HG02642 (cell line): Measurements from ENCODE around the gene MRPL21.

ENCODE experiments used
- ATAC-seq: cut with Tn5 transposase; IDR thresholded peaks from one replicate; pipeline ENCODE4 v1.9.1; 2021; ENCODE audit warnings: mild to moderate bottlenecking; ENCODE audit not compliant: unreplicated experiment, poor library complexity

Gene MRPL21

DNA sequence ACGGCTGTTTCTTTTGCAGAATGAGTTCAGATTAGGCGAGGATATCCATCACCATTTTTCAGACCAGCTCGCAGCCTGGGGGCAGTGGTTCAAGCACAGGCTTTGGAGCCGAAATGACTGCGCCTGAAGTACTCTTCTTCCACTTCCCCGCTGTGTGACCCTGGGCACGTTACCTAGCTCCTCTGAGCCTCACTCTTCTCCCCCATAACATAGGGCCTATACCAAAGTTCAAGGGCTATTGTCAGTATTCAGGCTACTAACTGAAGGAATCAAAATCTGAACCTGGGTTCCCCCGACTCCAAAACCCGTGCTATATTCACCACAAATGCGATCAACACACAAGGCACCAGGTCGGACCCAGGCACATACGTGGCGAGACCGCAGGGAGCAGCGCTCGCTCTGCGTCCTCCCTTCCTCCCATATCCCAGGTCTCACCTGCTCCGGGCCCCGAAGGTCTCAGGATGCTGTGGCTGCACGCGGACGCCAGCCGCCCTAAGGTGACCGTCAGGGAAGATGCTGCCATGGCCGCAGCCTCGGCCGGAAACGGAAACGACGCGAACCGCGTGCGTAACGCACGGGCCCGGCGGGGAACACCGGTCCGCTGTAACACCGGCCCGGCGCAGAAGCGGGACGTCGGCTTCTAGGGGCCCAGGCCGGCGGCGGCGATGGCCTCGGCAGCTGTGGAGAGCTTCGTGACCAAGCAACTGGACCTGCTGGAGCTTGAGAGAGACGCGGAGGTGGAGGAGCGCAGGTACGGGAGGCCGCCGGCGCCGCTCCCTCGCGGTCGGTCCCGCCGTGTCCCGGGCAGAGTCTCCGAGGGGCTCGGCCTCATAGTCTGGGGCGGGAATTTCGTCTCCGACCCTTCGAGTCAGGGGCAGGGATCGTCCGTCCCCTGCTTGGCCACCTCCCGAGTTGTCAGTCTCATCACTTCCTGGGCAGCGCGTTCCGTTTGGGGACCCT, at the start of gene MRPL21, which contains the start of gene IGHMBP2:
TSS of gene MRPL21 (minus strand) at position 545 of the 960 bp plus-strand sequence. CDS start at position 523, 22 bp downstream.
TSS of gene IGHMBP2 (plus strand) at position 604 of the 960 bp plus-strand sequence. CDS start at position 666, 62 bp downstream.
- peak; percentile 87 for ATAC-seq

DNA sequence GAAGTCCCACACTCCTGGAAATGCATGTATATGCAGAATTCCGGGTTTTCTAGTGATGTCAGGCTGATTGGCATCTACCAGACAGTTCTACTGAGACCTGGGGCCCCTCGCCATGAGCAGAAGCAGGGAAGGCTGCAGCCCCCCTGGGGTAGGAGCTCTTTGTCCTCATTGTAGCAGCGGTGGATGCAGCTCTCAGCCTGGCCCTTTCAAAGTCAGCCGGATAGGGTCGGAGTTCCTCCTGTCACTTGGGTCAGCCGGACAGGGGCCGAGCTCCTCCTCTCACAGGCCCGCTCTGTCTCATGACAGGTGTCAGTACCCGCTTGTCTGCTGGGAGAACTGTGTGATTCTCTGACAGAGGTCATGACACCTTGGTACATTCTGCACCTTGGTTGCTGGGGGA, 47.1 kb upstream of the MRPL21 start:
- no peak for ATAC-seq

DNA sequence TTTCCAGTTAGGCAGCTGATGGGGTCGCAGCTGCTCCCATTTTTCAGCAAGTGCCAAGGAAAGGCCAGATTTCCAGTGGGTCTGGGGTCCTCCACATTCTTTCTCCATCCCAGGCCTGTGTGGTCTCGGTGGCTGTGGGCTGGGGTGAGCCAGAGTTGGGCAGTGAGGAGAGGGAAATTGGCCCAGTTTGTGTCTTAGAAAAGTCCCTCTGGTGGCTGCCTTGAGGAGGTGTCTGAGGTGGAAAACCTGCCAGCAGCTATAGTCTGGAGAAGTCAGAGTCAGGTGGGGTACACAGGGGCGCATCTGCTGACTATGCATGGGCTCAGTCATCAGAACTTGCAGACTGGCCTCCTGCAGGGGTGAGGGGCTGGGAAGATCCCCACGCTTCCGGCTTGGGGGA, 46.6 kb upstream of the MRPL21 start:
- ATAC-seq = no peak

DNA sequence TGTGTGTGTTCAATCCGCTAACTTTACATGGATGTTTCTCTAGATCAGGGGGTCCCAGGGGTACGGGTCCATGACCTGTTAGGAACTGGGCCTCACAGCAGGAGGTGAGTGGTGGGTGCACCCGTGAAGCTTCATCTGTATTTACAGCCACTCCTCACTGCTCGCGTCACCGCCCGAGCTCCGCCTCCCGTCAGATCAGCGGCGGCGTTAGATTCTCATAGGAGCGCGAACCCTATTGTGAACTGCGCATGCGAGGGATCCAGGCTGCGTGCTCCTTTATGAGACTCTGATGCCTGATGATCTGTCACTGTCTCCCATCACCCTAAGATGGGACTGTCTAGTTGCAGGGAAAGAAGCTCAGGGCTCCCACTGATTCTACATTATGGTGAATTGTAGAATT, 45.3 kb upstream of the MRPL21 start:
- ATAC-seq = no peak

DNA sequence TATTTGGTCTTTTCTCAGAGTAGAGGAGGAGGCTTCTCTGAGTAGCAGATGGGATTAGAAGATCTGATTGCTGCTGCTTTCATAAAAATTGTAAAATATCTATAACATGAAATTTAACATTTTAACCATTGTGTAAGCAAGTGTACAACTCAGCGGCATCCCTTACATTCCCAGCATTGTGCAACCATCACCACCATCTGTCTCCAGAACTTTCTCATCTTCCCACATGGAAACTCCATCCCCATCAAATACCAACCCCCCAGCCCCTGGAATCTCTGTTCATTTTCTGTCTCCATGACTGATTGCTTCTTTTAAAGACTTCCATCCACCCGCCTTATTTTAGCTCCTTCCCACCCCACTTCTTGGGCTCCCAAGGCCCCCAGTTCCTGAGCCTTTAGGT, 44.9 kb upstream of the MRPL21 start:
- ATAC-seq = no peak

DNA sequence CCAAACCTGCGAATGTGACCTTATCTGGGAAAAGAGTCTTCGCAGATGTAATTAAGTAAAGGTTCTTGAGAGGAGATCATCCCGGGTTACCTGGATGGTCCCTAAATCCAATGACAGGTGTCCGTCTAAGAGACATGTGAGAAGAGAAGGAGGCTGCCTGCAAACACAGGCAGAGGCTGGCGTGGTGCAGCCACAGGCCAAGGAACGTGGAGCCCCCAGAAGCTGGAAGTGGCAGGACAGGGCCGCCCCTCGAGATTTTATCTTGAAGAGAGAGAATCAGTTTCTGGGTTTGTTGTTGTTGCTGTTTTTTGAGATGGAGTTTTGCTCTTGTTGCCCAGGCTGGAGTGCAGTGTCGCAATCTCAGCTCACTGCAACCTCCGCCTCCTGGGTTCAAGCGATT, 43.5 kb upstream of the MRPL21 start:
- ATAC-seq = no peak

DNA sequence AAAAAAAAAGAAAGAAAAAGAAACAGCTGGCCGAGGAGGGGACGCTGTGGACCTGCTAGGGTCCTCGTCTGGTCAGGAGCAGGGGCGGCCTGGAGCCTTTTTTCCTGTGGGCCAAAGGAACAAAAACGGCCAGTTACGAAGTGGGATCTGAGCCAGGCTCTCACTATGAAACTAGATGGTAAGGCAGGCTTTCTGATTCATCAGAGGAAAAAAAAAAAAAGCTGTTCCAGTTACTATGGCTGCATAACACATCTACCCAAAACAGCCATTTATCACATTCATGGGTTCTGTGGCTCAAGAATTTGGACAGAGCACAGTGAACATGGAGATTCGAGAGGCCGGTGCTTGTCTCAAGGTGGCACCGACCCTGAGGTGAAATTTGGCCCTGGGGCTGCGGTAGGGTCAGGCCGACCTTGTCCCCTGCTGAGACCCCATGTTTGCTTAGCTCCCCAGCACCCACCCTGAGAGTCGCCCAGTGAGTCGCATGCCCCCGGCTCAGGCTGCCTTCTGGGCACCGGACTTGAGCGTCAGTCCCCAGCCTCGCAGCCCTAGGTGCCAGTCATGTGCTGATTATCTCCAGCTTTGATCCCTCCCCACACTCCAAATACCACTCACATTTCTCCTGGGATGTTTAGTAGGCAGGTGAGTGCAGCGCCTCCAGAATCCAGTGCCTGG, 42.9 kb upstream of the MRPL21 start:
- no peak for ATAC-seq

DNA sequence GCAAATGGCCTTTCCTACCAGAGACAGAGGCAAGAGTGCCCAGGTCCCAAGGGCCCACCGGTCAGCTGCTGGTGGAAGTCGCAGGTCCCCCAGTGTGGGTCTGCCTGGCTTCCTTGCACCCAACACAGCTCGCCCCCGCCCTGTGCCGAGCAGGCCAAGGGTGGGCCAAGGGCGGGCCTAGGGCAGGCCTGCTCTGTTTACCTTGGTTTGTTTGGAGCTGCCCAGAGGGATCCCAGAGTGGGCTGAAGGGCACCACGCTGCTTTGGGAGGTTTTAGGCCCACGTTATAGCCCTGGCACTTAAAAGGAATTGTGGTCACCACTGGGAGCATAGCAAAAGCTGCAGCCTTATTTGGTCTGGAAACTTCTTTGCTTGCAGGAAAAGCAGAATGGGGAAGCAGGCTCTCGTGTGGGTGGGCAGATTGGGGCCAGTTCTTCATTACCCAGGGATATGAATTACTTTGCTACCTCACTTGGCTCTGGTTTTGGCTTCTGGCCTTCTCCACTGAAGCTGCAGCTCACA, 39.2 kb upstream of the MRPL21 start:
- ATAC-seq = no peak

DNA sequence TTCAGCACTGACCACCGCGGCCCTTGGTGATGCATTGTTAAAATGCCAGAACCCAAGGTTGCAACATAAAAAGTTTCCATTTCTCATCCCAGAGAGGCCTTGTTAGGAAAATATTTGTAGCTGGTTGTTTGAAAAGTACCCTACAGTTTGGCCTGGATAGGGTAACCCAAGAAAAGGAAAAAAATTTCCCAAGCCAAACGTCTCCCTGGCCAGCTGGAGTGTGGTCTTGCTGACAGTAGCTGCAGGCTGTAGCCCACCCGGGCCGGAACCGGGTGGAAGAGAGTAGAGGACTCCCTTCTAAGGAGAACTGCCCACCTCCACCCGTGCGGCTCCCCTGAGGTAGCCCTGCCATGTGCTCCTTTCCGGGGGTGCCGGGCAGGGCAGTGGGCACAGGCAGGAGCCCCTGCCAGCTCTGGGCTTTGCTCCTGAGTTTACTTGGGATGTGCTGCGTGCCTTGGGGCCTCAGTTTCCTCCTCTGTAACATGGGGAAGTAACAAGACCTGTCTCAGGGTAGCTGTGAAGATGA, 38.5 kb upstream of the MRPL21 start:
- ATAC-seq = no peak

DNA sequence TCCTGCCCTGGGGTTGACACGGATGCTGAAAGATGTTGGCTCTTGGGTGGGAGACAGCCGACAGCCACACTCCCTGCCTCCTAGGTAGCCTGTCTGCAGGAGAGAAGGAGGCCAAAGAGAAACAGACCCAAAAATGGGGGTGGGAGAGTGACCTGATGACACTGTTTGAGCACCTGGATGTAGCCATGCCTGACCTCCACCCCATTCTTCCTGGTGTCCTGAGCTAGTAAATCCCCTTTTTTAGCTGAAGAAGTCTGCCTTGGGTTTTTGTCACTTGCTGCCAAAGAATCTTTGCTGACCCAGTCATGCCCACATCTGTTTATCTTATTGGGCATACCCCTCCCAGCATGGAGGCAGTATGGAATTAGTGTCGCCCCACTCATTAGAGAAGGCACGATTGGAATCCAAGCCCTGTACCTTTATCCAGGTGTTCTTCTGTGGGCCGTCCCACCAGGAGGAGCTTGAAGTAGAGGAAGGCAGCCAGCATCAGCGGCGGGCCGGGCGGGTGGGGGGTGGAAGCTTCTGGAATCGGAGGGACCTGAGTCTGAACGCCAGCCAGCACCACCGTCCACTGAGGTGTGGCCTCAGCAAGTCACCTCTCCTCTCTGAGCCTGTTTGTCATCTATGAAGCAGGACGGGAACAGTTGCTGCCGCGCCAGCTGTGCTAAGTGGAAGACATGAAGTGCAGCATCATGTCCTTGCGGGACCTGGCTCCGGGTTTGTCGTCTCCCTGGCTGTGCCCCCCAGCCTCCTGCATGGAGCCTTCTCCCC, 37.9 kb upstream of the MRPL21 start:
- ATAC-seq = no peak

DNA sequence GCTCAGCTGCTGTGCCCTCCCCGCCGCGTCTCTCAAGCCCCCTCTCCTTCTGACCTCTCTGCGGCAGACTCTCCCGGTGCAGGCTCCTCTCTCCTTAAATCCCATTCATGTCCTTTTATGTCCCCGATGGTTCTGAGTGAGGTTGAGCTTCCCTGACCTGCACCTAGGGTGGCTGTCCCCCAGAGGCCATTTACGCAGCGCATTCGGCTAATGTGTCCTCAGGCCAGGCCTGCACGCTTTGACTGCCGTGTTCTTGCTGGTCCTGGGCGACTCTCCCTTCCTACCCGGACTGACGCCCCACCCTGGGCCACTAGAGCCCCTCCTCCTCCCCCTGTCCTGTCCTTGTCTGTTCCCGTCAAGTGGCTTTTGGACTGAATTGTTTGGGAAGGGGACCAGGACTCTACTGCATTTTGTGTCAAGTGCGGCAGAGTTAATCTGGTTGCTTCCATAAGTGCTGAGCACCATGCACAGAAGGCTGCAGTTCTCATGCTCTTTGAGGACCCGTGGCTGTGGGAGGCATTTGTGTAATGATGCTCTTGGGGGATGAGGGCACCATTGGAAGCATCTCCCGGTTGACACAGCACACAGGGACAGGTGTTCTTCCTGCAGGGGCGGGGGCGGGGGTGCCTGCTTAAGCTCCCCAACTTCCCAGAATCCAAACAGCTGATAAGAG, 37.2 kb upstream of the MRPL21 start:
- ATAC-seq = no peak

DNA sequence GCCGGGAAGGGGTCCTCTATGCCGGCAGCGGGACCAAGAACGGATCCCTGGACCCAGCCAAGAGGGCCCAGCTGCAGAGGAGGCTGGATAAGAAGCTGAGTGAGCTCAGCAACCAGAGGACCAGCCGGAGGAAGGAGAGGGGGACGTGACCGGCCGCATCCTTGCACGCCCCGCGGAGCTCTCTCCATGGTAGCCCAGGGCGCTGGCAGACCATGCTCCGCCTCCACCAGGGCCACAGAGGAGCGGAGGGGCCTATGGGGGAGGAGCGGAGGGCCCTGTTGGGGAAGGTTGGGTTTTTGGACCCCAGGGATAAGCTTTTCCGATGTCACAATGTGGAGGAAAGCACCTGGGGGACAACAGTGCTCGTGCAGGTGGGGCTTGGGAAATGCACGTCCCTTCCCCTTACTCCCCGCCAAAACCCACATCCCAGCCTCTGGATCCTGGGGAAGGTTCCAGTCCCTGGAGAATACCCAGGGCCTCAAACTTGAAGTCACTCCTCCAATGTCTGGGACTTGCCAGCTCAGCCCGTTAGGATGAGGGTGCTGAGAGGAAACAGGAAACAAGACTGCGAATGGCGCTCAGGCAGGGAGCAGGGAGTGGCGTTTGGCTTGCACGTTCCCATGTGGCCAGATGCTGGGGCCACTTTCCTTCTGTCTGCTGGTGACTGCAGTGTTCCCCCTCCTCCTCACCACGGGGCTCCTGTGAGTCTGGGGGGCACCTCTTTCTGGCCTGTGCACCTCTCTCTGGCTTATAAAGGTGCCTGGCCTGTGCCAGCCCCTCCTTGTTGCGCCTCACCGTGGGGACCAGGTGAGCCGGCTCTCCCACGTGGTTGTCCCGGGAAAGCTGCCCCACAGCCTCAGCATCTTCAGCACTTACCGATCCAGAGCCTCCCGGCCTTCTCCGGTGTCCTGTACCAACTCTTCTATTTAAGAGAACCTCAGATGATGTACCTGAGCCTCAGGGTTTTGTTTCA, 36.2 kb upstream of the MRPL21 start:
- no peak for ATAC-seq

DNA sequence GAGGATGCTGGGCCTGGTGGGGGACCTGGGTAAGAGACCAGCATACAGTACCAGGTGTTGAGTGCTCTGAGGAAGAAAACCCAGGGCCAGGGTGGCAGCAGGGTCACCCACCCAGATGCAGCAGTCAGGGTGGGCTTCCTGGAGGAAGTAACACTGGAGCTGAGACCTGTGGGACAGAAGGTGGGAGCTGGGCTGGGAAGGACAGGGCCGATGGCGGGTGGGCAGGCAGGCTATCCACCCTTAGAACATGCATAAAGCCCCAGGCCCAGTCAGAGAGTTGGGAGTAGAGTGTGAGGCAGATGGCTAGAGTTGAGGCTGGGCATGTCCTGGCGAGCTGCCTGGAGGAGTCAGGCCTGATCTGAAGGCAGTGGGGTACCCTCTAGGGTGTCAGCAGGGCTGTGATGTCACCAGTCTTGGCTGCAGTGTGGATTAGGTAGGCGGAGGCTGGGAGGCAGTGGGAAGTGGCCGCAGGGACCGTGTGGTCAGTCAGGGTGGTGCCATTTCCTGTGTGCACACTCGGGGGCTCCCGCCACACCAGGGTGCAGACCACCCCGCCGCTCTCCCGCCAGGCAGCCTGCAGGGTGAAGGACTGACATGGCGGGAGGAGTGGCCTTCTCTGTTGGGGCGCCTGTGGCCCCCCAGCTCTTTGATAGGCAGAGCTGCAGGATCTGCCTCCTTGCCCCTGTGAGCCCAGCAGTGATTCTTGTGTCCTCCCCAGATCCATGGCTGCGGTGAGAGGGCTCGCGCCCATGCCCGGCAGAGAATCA, 35.4 kb upstream of the MRPL21 start:
- no peak for ATAC-seq

DNA sequence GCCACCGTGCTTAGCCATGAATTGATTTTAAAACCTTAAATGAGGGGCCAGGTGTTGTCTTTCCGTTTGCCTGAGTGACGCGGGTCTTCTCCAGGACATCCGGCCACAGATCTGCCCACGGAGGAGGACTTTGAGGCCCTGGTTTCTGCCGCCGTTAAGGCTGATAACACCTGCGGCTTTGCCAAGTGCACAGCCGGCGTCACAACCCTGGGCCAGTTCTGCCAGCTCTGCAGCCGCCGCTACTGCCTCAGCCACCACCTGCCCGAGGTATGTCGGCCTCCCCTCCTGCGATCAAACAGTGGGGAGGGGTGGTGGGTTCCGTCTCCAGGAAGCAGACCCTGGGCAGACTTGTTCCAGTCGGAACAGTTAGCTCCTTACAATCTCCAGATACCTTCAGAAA, 34.5 kb upstream of the MRPL21 start:
- no peak for ATAC-seq

DNA sequence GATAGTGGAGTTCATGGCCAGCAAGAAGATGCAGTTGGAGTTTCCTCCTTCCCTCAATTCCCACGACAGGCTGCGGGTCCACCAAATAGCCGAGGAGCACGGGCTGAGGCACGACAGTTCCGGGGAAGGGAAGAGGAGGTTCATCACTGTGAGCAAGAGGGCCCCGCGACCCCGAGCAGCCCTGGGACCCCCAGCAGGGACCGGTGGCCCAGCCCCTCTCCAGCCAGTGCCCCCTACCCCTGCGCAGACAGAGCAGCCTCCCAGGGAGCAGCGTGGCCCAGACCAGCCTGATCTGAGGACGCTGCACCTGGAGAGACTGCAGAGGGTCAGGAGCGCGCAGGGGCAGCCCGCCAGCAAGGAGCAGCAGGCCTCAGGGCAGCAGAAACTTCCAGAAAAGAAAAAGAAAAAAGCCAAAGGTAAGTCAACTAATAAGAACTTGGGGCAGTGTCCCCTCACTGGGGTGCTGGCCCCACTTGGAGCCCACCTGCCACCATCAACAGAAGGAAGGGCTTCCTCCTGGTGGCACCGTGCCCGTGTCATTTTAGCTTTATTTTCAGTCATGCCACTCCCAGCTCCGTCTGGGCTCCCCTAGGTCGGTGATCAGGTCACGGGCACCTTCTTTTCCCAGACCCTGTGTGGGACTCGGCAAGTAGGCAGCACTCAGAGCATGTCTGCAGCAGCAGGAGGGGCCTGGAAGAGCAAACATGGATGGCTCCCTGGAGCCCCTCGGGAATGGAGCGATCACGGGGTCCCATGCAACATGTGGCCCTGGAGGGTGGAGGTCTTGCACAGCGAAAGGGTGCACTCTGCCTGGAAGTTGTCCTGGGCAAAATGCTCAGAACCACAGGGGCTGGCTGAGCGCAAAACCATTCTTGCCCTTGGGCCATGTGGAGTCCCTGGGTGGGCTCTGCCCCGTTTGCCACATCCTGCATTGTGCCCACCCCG, 33.3 kb upstream of the MRPL21 start:
- no peak for ATAC-seq

DNA sequence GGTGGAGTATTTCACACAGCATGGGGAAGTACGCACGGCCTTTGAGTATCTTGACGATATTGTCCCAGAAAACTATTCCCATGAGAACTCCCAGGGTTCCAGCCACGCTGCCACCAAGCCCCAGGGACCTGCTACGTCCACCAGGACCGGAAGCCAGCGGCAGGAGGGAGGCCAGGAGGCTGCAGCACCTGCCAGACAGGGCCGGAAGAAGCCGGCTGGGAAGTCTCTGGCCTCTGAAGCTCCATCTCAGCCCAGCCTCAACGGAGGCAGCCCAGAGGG, 32.7 kb upstream of the MRPL21 start:
- no peak for ATAC-seq
